Hematopoietic multipotent progenitor cell (in vitro differentiated cells): ENCODE measurements around the gene KRTAP22-2. TPM values are rescaled to one million over a fixed set of nuclear protein-coding genes. Genes with fewer than 3 reads are reported as not detected.

ENCODE experiments used
- DNase-seq, 3 donors: peaks; one replicate each; pipeline ENCODE4 v3.0.0-alpha.2; 2011 to 2015; ENCODE audit warnings: low read depth in 2 of 3, low spot score in 2 of 3
- total RNA-seq: library from RNA; depleted of rRNA; stranded (reverse); fragments of >200 nt; gene quantifications from one replicate; pipeline ENCODE4 v1.2.3, GENCODE V29; 2012

The KRTAP22-2 gene
- not detected for total RNA-seq

- no peak for DNase-seq
Measured at GRCh38 chr21:30590297-30590696, at the start of gene KRTAP22-2. Gene KRTAP22-2, minus strand, starts transcription at chr21:30590397.

DNA sequence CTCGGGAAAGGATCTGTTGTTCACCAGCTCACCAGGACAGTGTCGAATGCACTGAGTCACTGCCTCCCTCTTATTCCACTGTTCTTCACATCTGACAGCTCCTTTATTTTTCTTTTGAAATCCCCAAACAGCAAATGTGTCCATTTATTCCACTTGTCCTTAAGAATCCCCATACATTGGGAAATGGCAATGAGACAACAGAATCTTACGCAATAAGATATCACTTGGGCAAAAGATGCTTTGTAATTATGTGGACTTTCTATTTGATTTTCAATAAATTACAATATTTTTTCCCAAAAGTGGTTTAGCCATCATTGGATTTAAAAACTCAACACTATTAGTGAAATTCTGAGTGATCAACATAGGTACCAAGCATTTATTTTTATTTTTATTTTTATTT is 48.5 kb upstream of the KRTAP22-2 start:
- no peak for DNase-seq

DNA sequence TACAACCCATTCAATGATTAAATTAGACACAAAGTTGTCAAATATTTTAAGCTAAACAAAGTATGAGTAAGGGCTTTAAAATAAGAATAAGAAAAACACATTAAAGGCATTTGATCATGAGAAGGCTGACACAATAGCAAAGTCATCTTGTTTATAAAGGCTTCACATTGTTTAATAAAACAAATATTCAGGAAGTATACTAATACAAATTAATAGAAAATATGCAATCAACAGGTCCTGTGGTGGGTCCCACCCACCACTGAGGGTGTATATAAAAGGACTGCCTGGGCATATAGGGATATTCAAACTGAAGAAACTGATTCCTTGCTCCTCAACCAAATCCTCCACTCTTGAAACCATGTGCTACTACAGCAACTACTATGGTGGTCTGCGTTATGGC is 44.7 kb upstream of the KRTAP22-2 start, which contains the start of gene KRTAP20-2:
KRTAP20-2 (plus strand) TSS at position 301 of the 400 bp plus-strand sequence; CDS start at position 359, 58 bp downstream.
- no peak for DNase-seq

DNA sequence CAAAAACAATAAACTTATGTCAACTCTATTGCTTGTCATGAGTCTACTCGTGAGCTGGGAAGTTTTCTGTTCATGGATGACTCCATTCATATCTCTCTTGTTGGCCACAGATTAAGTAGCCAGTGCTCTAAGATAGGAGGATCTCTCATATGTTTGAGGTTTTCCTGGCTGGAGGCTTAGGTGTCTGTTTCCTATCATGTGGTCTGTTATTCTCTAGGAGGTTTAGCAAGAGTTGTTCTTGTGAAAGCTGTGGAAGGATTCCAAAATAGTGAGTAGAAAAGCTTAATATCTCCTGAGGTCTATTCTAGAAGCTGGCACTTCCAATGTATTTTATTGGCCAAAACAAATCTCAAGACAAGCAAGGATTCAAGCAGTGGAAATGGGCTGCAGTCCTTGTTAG is 39.0 kb upstream of the KRTAP22-2 start:
- DNase-seq = no peak

DNA sequence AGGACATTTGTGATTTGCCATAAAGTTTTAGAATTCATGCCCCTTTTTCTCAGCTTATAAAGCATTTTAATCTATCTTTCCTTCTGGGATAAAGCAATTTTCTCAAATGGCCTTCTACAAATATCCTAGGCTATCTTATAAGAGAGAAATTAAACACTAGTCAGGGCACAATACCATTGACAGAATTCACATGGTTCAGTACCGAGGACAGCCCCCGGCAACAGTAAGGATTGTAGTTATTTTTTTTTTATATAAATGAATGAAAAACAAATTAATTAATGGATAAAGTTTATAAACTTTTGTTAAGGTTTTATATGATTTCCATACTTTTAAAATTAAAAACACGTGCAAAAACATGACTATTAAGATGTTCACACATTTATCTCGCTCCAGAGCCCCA is 37.9 kb upstream of the KRTAP22-2 start:
- no peak for DNase-seq

GRCh38 chr21:30625449-30626165 is 35.4 kb upstream of the KRTAP22-2 start:
- no peak for DNase-seq

- no peak for DNase-seq
Measured at GRCh38 chr21:30623362-30623761, 33.2 kb upstream of the KRTAP22-2 start.

DNA sequence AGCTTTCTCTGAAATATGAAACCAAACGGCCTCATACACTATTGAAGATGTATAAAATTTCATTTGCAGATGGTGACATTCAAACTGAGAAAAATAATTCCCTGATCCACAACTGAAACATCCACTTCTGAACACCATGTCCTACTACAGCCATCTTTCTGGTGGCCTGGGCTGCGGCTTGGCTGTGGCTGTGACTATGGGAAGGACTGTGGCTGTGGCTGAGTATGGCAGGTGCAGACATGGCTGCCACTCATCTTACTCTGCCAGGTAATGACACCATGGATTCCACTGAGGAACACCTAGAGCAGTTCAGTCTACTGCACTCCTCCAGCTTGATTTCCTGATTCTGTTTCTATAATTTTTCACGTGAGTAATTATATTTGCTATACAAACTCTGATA is 30.3 kb upstream of the KRTAP22-2 start, which contains the start of gene KRTAP20-4:
KRTAP20-4 (plus strand) TSS at position 106 of the 400 bp plus-strand sequence.
- no peak for DNase-seq

- no peak for DNase-seq
Measured at GRCh38 chr21:30620080-30620479, 29.9 kb upstream of the KRTAP22-2 start.

- DNase-seq = no peak
Measured at GRCh38 chr21:30616125-30616524, 25.9 kb upstream of the KRTAP22-2 start, which contains the start of gene KRTAP20-1. Gene KRTAP20-1, plus strand, starts transcription at chr21:30616425. Its CDS starts 30 bp downstream, at chr21:30616455.

GRCh38 chr21:30615199-30615598 is 25.0 kb upstream of the KRTAP22-2 start:
- no peak for DNase-seq

GRCh38 chr21:30613836-30614235 is 23.6 kb upstream of the KRTAP22-2 start, which contains the start of gene KRTAP6-1:
Gene KRTAP6-1, minus strand, starts transcription at chr21:30613930. Its CDS starts 26 bp downstream, at chr21:30613904.
- DNase-seq = no peak

GRCh38 chr21:30612132-30612531 is 21.9 kb upstream of the KRTAP22-2 start:
- no peak for DNase-seq

GRCh38 chr21:30605968-30606367 is 15.8 kb upstream of the KRTAP22-2 start:
- no peak for DNase-seq

DNA sequence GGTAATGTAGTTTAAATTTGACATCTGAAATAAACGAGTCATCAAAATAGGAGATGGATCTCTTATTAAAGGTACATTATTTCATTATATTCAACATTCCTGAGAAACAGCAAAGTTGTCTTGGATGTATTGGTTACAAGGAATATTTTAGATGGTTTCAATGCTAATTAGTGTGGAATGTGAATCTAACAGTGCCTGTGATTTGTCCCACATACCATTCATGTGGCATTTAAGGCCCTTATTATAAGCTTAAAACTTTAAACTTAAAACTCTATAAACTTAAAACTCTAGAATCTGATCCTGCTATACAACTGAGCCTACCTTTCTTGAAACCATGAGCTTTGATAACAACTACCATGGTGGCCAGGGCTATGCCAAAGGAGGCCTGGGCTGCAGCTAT is 10.6 kb upstream of the KRTAP22-2 start, which contains the start of gene KRTAP22-1:
KRTAP22-1 (plus strand) TSS at position 301 of the 400 bp plus-strand sequence.
- no peak for DNase-seq

- no peak for DNase-seq
Measured at GRCh38 chr21:30598802-30599201, 8.6 kb upstream of the KRTAP22-2 start, which contains the start of gene KRTAP6-2. Gene KRTAP6-2, minus strand, starts transcription at chr21:30598902. Its CDS starts 28 bp downstream, at chr21:30598874.

- DNase-seq = no peak
Measured at GRCh38 chr21:30592140-30592539, 1.9 kb upstream of the KRTAP22-2 start, which contains the start of gene KRTAP6-3. Gene KRTAP6-3, plus strand, starts transcription at chr21:30592440. Its CDS starts 6 bp downstream, at chr21:30592446.

- no peak for DNase-seq
Measured at GRCh38 chr21:30582870-30583269, 7.3 kb downstream of the KRTAP22-2 start.

GRCh38 chr21:30580132-30580531 is 10.1 kb downstream of the KRTAP22-2 start:
- no peak for DNase-seq

- no peak for DNase-seq
Measured at GRCh38 chr21:30579346-30579745, 10.9 kb downstream of the KRTAP22-2 start.

DNA sequence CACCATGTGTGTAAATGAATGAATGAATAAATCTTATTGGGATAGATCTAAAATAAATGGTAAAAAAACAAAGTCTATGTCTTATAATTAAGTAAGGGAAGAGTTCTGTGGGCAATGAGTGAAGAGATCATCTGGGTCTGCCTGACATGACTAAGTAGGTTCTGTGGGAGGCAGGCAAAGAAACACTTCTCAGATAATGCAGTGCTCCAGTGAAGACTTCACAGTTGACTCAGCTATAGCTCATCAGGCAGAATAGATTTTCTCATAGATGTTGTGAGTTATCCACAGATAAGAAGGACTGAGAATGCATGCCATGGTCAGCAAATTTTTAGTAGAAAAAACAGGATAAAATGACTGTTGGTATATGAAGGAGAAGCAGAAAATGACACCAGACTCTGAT is 12.4 kb downstream of the KRTAP22-2 start:
- DNase-seq = no peak

DNA sequence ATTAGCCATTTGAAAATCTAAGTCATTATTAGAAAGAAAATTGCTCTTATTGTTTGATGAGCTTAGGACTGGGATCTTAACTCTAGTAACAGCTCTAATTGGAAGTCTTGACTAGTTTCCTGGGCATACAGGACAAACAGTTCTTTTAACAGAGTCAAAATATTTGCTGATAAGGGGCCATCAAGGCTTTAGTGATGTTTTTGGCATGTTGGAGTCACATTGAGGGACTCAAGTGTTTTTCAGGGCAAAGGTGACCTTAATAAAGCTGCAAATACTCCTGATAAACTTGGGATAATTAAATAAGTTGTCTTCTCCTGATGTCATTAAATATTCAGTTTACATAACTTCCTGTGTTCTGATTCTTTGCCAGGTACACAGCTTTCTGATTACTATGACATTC is 22.6 kb downstream of the KRTAP22-2 start:
- DNase-seq = no peak
